NCI-H1694 (cell line): Measurements from ENCODE around the gene PJA2.

Experiments used
- DNase-seq: peaks from one replicate; lab custom pipeline; 2025; lab: John Stamatoyannopoulos, UW

Gene PJA2

GRCh38 chr5:109408991-109409843, 557 bp downstream of the PJA2 start:
- DNase-seq, result peak; percentile 39

DNA sequence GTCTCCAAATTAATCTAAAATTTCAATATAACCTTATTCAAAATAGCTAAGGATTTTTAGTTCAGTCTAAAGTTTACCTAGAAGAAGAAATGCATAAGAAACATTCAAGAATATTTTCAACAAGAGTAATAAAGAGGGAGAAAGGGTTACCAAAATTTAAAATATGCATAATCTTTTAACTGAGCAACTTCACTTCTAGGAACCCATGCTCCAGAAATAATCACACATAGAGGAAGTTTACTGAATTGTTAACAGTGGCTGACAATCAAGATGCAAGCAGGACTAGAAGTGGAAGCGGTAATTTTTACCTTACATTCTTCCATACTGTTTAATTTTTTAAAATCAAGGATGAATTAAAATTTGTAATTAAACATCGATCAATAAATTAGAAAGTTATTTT, 1.9 kb downstream of the PJA2 start:
- no peak for DNase-seq

GRCh38 chr5:109406719-109407118, 3.1 kb downstream of the PJA2 start:
- no peak for DNase-seq

DNA sequence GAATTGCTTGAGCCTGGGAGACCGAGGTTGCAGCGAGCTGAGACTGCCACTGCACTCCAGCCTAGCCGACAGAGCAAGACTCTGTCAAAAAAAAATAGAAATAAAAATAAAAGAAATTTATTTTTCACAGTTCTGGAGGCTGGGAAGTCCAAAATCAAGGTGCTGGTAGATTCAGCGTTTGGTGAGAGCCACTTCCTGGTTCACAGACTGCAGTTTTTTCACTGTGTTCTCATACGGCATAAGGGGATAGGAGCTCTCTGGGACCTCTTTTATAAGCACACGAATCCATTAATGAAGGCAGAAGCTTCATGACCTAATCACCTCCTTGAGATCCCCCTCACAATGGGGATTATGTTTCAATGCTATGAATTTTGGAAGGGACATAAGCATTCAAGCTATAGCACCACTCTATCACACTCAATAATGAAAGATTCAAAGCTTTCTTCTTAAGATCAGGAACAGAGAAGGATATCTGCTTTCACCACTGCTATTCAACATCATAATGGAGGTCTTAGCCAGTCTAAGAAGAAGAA, 5.3 kb downstream of the PJA2 start:
- no peak for DNase-seq

- no peak for DNase-seq
These were observed 6.3 kb downstream of the PJA2 start for GRCh38 chr5:109403469-109403868.

DNA sequence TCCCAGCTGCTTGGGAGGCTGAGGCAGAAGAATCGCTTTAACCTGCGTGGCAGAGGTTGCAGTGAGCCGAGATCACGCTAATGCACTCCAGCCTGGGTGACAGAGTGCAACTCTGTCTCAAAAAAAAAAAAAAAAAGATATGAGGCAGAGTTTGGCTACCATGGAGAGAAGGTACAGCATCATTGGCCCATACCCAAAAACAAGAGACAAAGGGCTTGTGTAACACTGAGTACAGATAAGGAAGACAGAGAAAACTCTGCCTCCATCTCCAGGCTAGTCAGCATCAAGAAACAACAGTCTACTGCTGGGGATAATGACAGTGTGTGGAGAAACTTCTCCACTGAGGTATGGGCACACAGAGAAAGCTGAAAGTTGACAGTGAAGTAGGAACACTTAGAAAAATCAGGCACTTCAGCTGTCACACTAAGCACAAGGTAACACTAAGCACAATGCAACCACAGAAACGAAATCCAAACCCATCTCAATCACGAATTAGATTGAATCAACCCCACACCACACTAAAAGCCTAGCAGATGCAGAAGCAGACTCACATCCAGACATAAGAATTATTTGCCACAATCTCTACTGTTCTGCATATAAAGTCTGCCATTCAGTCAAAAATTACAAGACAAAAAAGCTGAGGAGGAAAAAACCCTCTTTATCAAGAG, 10.5 kb downstream of the PJA2 start:
- DNase-seq, result no peak

GRCh38 chr5:109396965-109397364, 12.8 kb downstream of the PJA2 start:
- DNase-seq, result no peak

- DNase-seq, result no peak
These were observed 15.0 kb downstream of the PJA2 start for GRCh38 chr5:109394806-109395205.

GRCh38 chr5:109390188-109390587, 19.6 kb downstream of the PJA2 start:
- no peak for DNase-seq

DNA sequence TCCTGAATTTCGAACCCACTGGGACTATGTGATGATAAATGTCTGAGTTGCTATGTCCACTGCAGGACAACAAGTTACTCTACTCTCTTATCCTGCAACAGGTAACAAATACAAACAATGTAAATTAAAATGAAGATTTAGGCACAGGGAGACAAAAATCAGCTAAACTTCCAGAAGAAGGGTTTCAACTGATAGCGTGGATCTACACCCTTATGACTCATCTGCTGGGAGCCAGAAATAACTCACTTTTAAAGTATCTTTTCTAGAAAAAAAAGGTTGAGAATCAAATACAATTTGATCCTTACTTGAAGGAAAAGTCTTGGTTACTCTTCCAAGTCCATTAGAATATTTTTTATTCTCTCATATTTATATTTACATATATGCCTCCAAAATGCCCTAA, 21.4 kb downstream of the PJA2 start:
- DNase-seq, result no peak

DNA sequence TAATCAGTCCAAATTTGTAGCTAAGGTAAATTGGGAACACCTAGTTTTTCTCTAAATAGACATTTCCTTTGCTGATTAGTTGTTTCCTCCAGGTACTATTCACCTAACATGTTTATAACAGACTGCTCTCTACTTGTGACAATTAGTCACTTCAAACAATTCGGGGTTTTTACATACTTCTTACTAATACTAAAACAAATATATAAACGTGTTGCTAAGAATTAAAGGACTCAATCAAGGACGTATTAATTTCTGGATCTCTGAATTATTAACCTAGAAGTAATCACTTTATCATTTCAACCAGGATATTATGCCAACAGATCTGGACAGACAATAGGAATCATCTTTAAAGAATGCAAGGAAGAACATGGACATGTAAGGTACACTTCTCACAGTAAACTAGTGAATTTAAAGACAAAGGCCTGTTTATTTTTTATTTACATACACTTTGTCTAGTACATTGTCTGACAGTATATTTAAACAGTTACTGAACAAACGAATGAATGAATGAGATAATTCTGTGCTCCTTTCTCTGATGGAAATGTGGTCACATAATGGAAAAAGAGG, 22.3 kb downstream of the PJA2 start:
- DNase-seq, result no peak

GRCh38 chr5:109378095-109378494, 31.7 kb downstream of the PJA2 start:
- DNase-seq, result no peak

- no peak for DNase-seq
These were observed 35.1 kb downstream of the PJA2 start for GRCh38 chr5:109374625-109375024.

DNA sequence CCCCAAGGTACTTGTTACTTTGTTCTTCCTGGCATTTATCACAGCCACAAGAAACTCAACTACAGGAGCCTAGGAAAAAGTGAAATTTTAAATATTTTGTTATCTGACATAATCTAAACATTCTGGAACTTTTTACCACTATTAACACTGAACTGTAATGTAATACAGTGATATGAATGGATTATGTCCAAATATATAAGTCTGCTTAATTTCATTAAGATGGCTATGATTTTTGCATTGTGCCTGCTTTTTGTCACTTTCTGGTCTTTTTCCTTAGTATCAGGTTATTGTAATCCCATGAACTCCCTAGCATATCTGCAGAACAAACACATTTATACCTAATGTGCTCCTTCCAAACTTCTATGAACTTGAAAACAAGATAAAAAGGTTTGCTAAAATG, 35.8 kb downstream of the PJA2 start:
- DNase-seq, result no peak

GRCh38 chr5:109370343-109370742, 39.4 kb downstream of the PJA2 start:
- no peak for DNase-seq

GRCh38 chr5:109365653-109366052, 44.1 kb downstream of the PJA2 start:
- DNase-seq, result no peak

- no peak for DNase-seq
These were observed 44.8 kb downstream of the PJA2 start for GRCh38 chr5:109364977-109365376.

DNA sequence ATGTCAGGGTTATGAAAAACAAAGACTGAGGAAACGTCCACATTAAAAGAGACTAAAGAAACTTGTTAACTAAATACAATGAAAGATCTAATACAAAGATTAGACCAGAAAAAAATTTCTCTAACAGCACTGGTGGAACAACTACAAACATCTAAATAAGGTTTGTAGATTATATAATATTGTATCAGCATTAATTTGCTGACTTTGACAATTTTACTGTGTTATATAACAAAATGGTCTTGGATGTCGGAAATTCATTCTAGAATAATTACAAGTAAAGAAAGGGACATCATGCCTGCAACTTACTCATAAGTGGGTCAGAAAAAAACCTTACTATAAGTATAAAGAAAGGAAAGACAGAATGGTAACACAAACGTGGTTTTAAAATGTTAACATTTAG, 50.1 kb downstream of the PJA2 start:
- DNase-seq, result no peak

GRCh38 chr5:109357807-109358206, 52.0 kb downstream of the PJA2 start:
- DNase-seq, result no peak

GRCh38 chr5:109354761-109355160, 55.0 kb downstream of the PJA2 start:
- DNase-seq, result no peak

GRCh38 chr5:109351988-109352864, 57.5 kb downstream of the PJA2 start:
- DNase-seq, result no peak
